OCI-LY3 (cell line): ENCODE data around the gene CCDC138.

ENCODE experiments used
- CTCF ChIP-seq: fragments of 200-600, 300-600 bp; sonication (generic); IDR thresholded peaks from 2 replicates; pipeline ENCODE4 v1.5.1; 2014; ENCODE audit warnings: antibody characterized with exemption, low read length, low read depth
- EZH2phosphoT487 ChIP-seq: fragments of 200-600 bp; shearing (Covaris generic); IDR thresholded peaks from 2 replicates; pipeline ENCODE4 v1.6.1; 2018; ENCODE audit warnings: antibody characterized with exemption, mixed run types, low read depth

- TF ChIP-seq CTCF (no peak), EZH2phosphoT487 (no peak)
These were observed 65.8 kb downstream of the CCDC138 start for GRCh38 chr2:108852375-108852774.
